ENCODE data around the gene HOXB6.
A peak's percentile ranks its signal among the peaks of the same experiment; 100 is the strongest.

The HOXB6 gene

DNA sequence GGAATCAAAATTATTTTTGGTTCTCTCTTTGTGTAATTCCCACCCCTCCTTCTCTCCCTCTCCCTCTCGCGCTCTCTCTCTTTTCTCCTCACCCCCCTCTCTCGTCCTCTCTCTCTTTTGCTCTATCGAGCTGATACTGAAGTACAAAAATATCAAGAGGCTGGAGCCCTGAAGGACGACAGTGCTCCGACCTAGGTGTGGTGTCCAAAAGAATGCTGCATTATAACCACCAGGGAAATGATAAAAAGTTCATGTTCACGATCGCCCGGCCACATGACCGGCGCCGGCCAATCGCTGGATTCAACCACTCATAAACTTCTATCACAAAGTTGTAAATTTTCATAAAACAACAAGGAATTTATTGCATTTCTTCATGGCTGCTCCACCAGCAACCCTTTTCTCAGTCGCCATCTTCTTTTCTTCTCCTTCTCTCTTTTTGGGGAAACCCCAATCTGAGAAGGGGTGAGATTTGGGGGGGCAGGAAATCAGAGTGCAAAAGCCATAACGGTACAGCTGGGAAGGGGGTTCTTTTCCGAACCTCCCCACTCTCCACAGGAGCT is at the start of gene HOXB6:
Gene HOXB6, minus strand, starts transcription at position 217 of the 560 bp plus-strand sequence. CDS start 6,836 bp downstream, outside the sequence.
- no peak for DNase-seq

DNA sequence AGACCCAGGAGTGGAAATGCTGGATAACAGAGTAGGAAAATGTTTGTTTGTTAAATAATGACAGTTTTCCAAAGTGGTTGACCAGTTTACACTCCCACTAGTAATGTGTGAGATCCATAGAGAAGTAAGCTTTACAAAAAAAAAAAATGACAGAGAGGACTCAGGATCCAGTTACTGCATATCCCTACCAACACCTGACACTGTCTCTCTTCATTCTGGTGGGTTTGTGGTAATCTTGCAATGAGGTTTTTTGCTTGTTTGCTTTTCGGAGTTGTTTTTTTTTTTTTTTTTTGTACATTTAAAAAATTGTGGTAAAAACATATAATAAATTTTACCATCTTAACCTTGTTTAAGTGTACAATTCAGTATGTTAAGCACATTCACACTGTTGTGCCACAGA is 45.0 kb upstream of the HOXB6 start:
- DNase-seq = no peak

DNA sequence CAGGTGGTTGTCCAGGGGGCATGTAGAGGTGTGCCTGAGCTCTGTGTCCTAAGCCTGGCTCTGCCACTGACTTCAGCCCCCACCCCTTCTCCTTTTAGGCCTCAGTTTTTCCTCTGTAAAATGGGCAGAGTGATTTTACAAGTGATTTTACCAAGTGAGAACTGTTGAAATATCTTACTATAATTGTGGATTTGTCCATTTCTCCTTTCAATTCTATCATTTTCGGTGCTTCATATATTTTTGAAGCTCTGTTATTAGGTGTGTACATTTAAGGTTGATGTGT is 43.1 kb upstream of the HOXB6 start:
- DNase-seq = no peak

DNA sequence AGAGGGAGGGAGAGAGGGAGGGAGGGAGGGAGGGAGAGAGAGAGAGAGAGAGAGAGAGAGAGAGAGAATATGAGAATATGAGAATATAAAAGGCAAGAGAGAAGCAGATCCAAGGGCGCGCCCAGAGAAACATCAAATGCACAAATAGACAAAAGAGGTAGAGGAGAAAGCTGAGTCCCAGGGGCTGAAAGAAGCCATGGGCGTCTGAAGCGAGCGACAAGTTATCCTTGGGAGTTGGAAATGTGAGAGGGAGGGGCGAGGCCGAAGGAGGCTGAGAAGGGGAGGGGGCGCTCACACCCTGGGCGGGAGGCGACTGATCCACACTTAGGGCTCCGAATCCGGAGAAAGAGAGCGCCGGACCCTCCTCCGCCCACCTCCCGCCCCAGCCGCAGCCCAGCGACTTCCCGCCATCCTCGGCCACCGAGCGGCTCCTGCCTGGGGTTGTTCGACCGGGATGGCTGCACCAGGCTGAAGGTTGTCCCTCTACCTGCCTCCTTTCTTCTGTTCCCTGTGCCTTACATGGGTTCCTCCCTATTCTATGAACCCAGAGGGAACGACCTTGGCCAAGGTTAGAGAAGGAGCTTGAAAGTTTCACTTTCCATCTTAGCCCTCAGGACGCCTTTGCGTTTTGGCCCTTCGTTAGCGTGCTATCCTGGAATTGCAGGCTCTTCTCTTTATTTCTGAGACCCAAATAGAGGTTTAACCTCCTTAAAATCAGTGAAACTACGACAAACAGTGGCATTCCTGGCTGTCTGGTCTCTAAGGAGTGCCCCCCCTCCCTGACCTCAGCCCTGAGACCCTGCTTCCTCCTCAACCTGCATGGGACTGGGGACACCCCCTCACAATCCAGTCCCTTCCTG is 42.5 kb upstream of the HOXB6 start:
- DNase-seq = no peak

DNA sequence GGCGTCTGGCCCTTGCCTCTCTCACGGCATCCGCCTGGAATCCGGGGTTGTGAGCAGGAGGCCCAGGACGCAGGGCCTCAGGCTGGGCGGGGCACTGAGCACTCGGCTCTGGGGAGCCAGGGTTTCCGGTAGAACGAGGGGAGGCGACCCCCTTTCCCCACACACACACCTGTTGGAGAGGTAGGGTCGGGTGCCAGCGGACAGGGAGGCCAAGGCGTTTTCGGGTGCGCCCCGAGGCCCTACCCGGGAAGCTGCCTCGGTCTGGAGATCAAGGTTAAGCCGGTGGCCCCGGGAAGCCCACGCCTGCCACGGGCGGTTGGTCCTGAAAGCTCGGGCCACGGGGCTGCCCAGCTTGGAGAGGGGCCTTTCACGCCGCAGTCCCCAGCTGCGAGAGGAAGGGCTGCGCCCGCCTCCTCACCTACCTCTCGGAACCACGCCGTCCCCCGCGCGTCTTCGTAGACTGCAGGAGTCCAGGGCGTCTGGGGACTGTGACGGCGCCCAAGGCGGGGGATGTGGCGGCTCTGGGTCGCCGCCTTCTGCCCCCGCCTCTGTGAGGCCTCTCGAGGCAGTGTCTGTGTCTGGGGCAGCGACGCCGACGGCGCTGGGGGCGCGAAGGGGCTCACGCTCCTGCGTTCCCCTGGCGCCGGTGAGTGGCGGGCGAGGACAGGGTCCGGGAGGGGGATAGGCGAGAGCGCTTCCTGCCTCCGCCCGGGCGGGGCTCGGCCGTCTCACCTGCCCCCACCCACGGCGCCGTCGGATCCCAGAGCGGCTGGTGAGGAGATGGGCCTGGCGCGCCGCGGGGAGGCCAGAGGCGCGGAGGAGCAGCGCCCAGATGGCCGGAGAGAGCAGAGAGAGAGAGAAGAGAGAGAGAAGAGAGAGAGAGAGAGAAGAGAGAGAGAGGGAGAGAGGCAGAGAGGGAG is 41.7 kb upstream of the HOXB6 start:
- DNase-seq = peak; percentile 40

DNA sequence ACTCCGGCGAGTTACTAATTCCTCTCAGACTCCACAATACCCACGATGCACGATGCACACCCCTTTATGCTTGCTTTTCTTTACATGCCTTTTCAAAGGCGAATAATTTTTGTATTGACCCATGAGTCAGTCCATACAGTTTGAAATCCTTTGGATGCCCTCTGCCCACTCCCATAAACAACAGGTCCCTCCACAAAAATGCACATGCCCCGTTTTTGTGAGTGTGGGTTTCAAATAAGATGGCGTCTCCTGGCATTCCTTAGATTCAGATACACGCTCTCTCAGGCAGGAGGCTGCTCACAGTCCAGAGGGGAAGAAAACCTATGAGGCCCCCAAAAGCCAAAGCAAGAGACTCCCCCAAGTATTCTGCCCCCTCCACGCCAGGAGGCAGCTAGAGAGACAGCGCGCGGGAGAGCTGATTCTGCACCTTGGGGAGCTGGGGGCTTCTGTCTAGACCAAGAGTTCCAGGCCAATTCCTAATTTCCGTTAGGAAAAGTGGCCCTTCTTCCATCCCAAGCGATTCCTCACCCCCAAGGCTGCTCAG is 40.9 kb upstream of the HOXB6 start:
- DNase-seq = no peak

DNA sequence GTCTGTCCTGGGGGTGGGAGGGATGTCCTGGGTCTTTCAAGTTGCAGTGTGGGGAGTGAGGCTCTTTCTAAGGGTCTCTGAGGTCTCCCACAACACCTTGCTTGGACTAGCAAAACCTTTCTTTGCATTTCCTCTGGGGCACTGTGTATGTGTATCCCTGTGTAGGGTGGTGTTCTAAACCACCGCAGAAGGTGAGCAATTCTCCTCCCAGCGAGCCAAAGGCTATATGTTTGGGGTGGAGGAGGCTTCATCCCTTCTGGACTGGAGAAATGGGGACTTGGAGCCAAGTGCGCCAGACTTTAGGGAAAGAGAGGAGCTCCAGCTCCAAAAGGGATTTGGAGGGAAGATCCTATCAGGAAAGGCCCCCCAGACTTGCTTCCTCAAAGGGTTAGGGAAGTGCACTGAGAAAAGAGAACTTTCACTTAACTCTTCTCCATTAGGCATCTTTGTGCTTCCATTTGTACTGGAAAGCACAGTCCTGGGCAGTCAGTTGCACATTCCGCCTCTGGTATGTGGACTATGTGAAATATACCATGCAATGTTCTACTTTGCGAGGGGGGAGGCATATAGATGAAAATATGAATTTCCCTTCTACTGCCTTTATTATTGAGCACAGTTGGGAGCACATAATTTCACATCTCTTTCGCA is 40.2 kb upstream of the HOXB6 start:
- DNase-seq = no peak

DNA sequence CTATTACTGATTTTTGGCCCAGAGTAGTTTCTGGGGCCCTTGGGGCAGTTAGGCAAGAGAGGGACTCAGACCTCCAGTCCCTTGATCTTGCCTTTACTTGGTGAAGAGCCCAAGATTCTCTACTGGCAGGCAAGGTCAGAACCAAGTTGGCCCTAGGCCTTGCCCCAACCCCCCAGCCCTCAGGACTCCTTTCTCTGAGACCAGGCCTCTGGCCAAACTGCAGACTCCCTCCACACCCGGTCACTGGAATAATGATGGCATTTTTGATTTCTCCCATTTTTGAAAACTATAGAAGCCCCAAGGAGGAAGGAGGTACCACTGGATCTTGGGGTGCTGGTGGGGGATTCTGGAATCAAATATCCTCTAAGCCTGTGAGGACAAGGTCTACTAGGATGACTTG is 39.4 kb upstream of the HOXB6 start:
- DNase-seq = no peak

DNA sequence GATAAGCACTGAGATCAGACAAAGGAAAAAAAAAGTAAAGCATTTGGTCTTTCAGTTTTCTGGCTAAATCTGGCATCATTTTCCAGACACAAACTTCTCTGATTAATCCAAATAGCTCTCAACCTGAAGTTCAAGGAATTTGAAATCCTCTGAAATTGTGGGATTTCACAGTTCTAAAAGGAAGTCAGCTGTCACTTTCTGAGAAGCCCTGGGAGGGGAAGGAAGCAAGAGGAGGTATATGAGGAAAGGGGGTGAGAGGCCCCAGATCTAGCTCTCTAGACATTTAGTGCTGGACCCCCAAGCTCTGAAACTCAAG is 38.9 kb upstream of the HOXB6 start:
- no peak for DNase-seq

DNA sequence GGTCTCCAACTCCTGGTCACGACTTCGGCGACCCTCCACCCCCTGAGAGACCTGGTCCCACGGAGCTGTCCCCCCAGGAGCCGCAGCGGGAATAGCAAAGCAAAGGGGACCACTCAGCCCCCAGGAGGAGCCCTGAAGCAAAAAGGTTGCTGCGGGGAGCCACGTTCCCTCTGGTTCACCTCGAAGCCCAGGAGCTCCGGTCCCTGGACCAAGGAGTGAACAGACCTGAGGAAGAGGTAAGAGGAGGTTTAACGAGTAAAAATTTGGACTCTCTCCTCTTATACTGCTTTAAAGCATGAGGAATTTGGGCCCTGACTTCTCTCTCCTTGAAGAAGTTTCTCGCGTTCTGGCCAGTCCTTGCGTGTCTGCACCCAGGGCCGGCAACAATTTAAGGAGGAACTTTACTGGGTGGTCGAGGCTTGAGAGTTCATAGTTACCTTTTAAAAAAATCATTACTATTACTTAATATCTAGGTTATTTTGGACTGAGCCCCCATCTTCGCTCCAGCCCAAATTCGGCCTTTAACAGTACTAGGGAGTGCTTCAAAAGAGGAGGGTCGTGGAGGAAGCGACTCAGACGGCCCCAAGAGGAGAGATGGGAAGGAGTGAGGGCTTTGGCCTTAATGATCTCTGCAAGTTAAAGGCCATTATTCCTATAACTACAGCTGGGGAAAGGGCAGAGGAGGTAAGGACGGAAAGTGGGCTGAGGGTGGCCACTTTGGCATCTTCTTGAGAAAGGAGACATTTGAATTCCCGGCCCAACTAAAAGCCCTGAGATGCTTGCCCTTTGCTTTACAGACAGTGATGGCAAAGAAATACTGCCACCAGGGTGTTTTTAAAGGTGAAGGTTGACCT is 38.3 kb upstream of the HOXB6 start:
- no peak for DNase-seq

DNA sequence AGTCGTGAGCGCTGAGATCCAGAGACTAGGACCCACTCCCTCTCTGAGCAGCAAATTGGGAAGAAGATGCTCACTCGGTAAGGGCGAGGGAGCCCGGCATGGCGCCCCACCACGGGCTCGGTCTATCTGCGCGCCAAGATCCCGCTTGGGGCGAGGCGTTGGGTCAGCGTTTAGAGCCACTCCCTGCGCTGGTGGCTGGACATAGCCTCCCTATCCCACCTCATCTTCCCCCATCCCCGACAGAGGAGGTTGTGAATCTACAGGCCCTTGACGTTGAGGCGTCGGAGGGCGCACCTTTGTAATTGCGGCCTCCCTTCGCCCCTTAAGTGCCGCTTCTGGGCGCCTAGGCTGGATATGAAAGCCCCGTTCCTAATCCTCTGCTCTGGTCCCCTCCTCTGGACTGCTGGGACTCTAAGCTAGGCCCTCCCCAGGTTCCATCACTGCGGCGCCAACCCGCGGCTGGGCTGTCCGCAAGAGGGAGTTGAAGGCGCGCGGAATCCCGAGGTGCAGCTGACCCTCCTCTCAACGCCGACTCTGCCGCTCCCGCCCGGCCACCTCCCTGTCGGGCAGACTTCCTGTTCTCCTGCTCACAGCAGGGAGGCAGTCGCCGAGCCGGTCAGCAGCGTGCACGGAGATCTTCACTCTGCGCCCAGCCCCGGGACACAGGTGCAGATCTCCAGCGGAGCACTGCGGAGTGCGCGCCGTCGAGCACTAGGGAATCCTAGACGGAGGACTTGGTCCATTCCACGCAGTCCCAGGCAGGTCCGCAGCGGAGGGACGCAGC is 37.5 kb upstream of the HOXB6 start:
- no peak for DNase-seq

DNA sequence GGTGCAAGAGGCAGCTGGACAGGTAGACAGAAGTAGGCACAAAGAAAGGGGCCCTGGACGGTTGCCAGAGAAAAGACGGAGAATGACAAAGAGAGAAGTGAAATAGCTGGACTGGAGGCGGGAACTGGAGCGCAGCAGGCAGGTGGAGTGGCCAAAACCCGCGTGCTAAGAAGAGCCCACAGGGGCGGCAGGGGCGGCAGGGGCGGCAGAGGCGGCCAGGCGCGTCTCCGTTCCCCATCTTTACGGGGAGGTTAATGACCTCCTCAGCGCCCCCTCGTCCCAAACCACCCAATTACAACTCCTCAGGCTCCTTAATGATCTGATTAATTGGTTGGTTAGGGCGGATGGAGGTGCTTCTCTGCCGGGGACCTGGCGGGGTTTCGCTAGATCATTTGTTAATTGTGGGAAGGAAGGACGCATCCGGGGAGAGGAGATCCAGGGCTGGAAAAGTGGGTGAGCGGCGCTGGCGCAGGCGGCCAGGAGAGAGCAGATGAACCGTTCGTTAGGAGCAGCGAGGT is 36.8 kb upstream of the HOXB6 start:
- DNase-seq = no peak

DNA sequence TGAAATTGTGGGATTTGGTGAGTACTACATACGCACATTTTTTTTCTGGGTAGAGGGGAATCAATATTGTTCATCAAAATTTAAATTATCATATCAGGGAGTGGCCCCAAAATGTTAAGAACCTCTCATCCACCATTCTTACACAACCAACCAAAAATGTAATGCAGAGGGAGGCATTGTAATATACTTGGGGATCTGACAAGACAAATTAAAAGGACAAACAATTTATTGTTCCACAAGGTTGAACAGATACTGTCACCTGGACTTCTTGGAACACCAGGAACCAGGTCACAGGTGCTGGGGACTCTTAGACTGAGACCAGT is 36.0 kb upstream of the HOXB6 start:
- DNase-seq = no peak

DNA sequence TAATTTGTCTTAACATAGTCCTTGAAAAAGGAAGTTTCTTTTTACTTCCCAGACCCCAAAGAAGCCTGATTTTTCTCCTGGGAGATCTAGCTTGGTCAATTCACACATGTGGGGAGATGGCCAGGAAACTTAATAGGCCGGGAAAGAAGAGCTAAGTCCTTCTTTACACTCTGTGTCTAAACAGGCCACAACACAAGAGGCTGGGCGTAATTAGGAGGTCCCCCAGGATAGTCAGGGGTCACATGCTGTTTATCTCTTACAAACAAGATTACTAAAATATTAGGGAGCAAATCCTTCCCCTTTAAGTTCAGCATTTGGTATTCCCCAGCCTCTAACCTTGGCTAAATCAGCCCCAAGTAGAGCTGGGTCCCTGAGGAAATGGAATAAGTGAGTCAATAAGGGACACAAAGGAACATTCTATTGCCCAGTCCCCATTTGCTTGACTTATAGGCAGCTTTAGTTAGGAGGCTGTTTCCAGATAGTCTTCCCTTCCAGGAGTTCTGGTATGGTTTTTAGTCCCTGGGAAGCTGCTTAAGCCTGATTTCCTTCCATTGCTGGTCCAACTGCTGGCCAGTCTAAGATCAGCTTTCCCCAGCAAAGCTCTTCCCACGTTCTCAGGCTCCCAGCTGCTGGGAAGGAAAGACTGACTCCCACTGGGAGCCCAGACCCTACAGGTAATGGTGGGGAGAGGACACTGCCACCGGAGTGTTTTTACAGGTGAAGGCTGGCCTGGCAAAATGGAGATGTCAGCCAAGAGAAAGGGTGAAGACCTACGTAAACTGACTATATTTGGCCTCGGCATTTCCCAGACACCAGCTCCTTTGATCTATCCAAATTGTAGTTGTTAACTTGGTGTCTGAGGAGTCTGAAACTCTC is 35.4 kb upstream of the HOXB6 start:
- DNase-seq = no peak

DNA sequence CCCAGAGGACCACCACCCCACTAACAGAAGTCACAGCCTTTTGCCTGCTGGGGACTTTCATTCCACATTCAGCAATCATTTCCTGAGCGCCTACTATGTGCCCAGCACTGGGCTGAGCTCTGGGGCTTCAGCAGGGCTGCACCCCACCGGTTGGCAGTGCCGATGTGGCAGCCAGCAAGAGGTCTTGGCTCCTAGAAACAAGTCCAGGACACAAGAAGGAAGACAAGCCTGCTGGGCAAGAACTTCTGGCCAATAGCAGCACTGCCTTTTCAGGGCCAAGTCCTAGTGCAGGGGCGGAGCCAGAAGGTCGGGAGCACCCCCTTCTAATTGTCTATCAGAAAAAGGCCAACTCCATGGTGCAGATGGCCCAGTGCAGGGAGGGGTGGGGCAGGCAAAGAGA is 34.4 kb upstream of the HOXB6 start:
- DNase-seq = no peak

DNA sequence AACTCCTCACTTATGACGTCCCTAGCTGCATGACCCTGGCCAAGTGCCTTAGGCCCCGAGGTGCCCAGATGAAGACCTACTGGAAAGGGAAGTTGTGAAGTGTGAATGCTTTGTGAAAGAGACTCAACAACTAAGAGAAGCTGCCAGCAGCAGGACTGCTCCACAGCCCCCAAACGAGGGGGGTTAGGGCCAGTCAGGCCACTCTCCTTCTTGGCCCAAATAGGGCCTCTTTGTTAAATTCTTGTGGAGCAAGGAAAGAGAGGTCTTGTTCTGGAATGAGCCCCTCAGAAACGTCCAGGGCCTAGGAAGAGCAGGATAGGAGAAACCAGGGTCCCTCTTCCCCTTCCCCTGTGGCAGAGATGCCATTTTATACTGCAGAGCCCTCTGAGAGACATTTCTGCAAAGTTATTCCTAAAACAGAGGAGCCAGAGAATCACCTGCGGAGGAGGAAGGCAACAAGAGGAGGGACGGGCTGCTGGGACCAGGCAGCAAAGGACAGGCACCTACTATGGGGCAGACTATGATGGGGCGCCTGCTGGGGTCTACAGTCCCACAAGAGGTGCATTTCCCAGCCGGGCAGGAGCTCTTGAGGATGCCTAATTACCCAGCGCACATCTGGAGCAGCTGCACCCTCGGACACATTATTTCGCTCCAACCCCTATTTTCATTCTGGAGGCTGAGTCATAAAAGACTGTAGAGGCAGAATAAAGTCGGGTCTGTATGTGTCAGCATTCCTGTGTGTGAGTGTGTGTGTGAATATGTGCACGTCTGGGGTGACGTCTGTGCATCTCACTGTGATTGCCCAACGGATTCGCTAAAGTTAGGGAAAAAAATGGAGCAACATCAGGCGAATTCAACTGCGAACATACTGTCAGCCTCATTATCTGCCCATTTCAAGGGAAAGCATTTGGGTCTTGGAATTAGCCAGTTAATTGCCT is 32.8 kb upstream of the HOXB6 start:
- DNase-seq = no peak

DNA sequence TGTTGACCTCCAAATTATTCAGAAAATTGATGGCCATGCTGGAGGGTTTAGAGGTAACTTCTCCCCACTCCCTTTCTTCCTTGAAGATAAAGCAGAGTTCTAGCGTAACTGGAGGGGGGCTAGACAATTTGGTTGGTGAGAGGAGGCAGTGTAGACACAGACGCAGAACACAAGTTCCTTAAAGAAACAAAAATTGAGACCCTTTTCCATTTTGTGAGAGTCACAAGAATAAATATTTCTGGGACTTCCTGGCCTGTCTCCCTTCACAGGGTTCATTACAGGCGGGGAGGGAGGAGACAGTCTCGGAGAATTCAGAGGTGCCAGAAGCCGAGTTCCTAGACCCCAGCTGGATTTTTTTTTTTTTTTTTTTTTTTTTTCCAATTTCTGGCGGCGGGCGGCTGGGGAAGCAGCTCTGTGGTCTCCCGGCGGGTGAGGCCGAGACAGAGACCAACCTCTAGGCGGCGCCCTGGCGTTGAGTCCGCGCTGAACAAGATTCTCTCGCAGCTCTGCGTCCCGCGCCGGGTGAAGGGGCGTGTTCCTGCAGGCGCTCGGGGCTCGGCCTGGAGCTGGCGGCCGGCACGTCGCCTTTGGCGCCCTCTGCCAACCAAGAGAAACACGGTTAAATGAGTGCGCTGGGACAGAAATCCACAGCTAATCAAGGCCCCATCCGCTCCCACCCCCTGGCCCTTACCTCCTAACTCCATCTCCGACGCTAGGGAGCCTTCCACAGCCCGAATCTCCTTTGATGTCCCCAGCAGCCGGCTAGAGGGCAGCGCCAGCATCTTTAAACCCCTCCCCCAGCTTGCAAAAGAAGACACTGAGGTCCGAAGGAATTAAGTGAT is 31.6 kb upstream of the HOXB6 start:
- DNase-seq = no peak

All from NCI-H1105 (cell line).